ENCODE measurements around the gene RNF152. TPM values are rescaled to one million over a fixed set of nuclear protein-coding genes. Genes with fewer than 3 reads are reported as not detected.
A peak's percentile ranks its signal among the peaks of the same experiment; 100 is the strongest.

The RNF152 gene
- polyA plus RNA-seq, 1 of the 3 experiments (the other 2 are of a cell fraction) = 6.6 TPM

- no peak for TF ChIP-seq IRF3 (IDR thresholded peaks at IDR 0.05; ENCODE audit: low read depth, low read length)
- no peak for TF ChIP-seq SIN3A (IDR thresholded peaks at IDR 0.05; ENCODE audit: borderline replicate concordance, low read depth, low read length)
- TF ChIP-seq RXRA (IDR thresholded peaks at IDR 0.05; ENCODE audit: borderline replicate concordance, low read depth) = no peak
- no peak for TF ChIP-seq SMC3 (IDR thresholded peaks at IDR 0.05; ENCODE audit: low read depth, low read length)
- no peak for TF ChIP-seq FOSL2 (IDR thresholded peaks at IDR 0.05; ENCODE audit: borderline replicate concordance, low read depth)
- no peak for TF ChIP-seq JUND (IDR thresholded peaks at IDR 0.05)
- TF ChIP-seq, protein P1, sequence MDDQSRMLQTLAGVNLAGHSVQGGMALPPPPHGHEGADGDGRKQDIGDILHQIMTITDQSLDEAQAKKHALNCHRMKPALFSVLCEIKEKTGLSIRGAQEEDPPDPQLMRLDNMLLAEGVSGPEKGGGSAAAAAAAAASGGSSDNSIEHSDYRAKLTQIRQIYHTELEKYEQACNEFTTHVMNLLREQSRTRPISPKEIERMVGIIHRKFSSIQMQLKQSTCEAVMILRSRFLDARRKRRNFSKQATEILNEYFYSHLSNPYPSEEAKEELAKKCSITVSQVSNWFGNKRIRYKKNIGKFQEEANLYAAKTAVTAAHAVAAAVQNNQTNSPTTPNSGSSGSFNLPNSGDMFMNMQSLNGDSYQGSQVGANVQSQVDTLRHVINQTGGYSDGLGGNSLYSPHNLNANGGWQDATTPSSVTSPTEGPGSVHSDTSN (IDR thresholded peaks at IDR 0.05) = no peak
- no peak for TF ChIP-seq EP300 (IDR thresholded peaks at IDR 0.05; ENCODE audit: borderline replicate concordance in 1 of 2, low read depth in 1 of 2, low read length in 1 of 2)
- no peak for TF ChIP-seq TEAD4 (IDR thresholded peaks at IDR 0.05; ENCODE audit: borderline replicate concordance, insufficient read depth)
- TF ChIP-seq EZH2phosphoT487 (IDR thresholded peaks at IDR 0.05; ENCODE audit: borderline replicate concordance, low read depth) = no peak
- TF ChIP-seq TAF1 (IDR thresholded peaks at IDR 0.05; ENCODE audit: borderline replicate concordance, low read depth, low read length) = no peak
These were observed 15.9 kb upstream of the RNF152 start (continued) for GRCh38 chr18:61908661-61909060.

GRCh38 chr18:61901323-61901986 lies 8.6 kb upstream of the RNF152 start:
- DNase-seq = peak; percentile 73
- Histone ChIP-seq H3K27ac (ENCODE audit: low read depth in 2 of 2, low read length in 1 of 2) (no peak overlapping the region), H3K4me2 (no peak overlapping the region), H3K9ac (no peak overlapping the region), H3K36me3 (replicated peaks in 1 of 2; ENCODE audit: control insufficient read depth in 1 of 2, insufficient read depth in 2 of 2, low read length in 1 of 2) (no peaks in the 10 kb centered on the region), H3F3A (replicated peaks; ENCODE audit: insufficient read depth) (no peaks in the 10 kb centered on the region), H3K79me2 (ENCODE audit: insufficient read depth) (no peaks in the 10 kb centered on the region), H3K9me3 (no peaks in the 10 kb centered on the region), H3K4me1 (ENCODE audit: control insufficient read depth in 1 of 2, insufficient read depth in 2 of 2, low read depth in 1 of 2, low read length in 1 of 2) (peaks cover 0 to 7% of the 10 kb centered on the region in 2 experiments; a peak in 2 of 4 replicates), H3K4me3 (ENCODE audit: low read depth in 2 of 2, low read length in 1 of 2) (no peak overlapping the region; a peak in 1 of 4 replicates), H3K27me3 (ENCODE audit: insufficient read depth) (no peaks in the 10 kb centered on the region), H2AFZ (ENCODE audit: low read depth) (no peak overlapping the region), H3K9me2 (no peaks in the 10 kb centered on the region), H4K20me1 (ENCODE audit: insufficient read depth) (no peaks in the 10 kb centered on the region)
- POLR2A ChIA-PET = no interaction called here
- 41% methylated on average over 5 of the region's 5 CpGs for WGBS (ENCODE audit: low lambda C conversion rate)
- TF ChIP-seq CTCF (IDR thresholded peaks at IDR 0.05) (peak; percentile 89), EZH2phosphoT487 (IDR thresholded peaks at IDR 0.05; ENCODE audit: borderline replicate concordance, low read depth) (no peak), FOSL2 (IDR thresholded peaks at IDR 0.05; ENCODE audit: borderline replicate concordance, low read depth) (no peak), TEAD4 (IDR thresholded peaks at IDR 0.05; ENCODE audit: borderline replicate concordance, insufficient read depth) (no peak), REST (IDR thresholded peaks at IDR 0.05; ENCODE audit: low read depth, low read length) (no peak), RCOR1 (IDR thresholded peaks at IDR 0.05; ENCODE audit: low read length) (no peak), SMC3 (IDR thresholded peaks at IDR 0.05; ENCODE audit: low read depth, low read length) (peak; percentile 82), JUND (IDR thresholded peaks at IDR 0.05) (no peak), RAD21 (IDR thresholded peaks at IDR 0.05; ENCODE audit: low read length) (peak; percentile 82), RXRA (IDR thresholded peaks at IDR 0.05; ENCODE audit: borderline replicate concordance, low read depth) (no peak)
- TF ChIP-seq, protein P2, sequence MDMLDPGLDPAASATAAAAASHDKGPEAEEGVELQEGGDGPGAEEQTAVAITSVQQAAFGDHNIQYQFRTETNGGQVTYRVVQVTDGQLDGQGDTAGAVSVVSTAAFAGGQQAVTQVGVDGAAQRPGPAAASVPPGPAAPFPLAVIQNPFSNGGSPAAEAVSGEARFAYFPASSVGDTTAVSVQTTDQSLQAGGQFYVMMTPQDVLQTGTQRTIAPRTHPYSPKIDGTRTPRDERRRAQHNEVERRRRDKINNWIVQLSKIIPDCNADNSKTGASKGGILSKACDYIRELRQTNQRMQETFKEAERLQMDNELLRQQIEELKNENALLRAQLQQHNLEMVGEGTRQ (IDR thresholded peaks at IDR 0.05; ENCODE audit: borderline replicate concordance, low read depth, low read length) = no peak
- TF ChIP-seq, protein P1 (IDR thresholded peaks at IDR 0.05) = no peak
- CTCF ChIA-PET = interaction anchor here (0.6 to 3.9 kb wide), 30 partner anchors 8 to 356 kb away, joined by 3 to 24 read pairs (median 4); partner anchors contain the start of gene RNF152
